VCaP (cell line): ENCODE results near the gene PIM1.

Source experiments
- H3K27ac ChIP-seq: fragments of 450-650 bp; 2 replicates; pipeline ENCODE4 v1.5.1; 2017
- TF ChIP-seq, protein P1 (sequence below): fragments of 450-650 bp; conservative IDR thresholded peaks from 2 replicates; pipeline ENCODE4 v1.5.1; 2017; ENCODE audit warnings: mild to moderate bottlenecking, moderate library complexity

The PIM1 gene

DNA sequence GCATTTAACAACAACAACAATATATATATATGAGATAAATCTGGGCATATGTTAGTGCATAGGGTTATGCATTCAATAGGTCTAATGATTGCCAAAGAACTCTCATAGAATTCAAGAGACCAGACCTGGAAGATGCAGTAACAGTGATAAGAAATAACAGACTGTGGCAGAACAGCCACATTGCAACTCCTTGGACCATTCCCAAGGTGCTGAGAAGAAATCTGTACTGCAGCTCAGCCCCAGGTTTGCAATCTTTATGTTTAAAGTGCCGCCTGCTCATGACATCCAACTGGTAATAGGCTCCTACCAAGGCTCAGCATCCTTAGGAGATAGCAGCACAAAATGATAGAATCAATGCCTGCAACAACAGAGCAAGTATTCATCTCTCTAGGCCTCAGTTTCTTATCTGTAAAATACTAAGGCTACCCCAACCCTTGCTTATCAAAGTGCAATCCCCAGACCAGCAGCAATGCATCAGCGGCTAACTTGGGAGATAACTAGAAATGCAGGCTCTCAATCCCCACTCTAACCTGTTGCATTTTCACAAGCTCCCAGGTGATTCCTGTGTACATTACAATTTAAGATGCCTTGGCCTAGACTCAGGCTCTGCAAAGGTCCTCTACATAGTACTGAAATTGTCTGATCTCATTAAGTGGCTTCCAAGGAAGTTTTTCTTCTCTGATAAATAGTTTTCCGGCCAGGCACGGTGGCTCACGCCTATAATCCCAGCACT is 30.6 kb upstream of the PIM1 start:
- TF ChIP-seq, protein P1, sequence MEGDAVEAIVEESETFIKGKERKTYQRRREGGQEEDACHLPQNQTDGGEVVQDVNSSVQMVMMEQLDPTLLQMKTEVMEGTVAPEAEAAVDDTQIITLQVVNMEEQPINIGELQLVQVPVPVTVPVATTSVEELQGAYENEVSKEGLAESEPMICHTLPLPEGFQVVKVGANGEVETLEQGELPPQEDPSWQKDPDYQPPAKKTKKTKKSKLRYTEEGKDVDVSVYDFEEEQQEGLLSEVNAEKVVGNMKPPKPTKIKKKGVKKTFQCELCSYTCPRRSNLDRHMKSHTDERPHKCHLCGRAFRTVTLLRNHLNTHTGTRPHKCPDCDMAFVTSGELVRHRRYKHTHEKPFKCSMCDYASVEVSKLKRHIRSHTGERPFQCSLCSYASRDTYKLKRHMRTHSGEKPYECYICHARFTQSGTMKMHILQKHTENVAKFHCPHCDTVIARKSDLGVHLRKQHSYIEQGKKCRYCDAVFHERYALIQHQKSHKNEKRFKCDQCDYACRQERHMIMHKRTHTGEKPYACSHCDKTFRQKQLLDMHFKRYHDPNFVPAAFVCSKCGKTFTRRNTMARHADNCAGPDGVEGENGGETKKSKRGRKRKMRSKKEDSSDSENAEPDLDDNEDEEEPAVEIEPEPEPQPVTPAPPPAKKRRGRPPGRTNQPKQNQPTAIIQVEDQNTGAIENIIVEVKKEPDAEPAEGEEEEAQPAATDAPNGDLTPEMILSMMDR = no peak

DNA sequence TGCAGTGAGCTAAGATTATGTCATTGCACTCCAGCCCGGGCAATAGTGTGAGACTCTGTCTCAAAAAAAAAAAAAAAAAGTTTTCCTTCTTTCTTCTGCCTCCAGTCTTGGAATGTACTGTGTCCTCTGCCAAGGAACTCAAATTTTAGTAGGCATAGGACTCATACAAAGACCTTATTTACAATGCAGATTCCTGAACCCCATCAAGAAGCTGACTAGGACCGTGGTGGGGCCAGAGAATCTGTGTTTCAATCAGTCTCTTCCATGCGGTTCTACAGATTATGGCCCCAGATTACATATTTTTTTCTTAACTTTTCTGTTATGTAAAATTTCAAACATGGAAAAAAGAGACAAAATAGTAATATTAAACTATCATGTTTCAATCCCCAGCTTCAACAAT is 29.8 kb upstream of the PIM1 start:
- TF ChIP-seq, protein P1 = no peak
- H3K27ac ChIP-seq = no peak overlapping the region

More for the DNA sequence above, 30.6 kb upstream of the PIM1 start:
- no peak overlapping the region for H3K27ac ChIP-seq

DNA sequence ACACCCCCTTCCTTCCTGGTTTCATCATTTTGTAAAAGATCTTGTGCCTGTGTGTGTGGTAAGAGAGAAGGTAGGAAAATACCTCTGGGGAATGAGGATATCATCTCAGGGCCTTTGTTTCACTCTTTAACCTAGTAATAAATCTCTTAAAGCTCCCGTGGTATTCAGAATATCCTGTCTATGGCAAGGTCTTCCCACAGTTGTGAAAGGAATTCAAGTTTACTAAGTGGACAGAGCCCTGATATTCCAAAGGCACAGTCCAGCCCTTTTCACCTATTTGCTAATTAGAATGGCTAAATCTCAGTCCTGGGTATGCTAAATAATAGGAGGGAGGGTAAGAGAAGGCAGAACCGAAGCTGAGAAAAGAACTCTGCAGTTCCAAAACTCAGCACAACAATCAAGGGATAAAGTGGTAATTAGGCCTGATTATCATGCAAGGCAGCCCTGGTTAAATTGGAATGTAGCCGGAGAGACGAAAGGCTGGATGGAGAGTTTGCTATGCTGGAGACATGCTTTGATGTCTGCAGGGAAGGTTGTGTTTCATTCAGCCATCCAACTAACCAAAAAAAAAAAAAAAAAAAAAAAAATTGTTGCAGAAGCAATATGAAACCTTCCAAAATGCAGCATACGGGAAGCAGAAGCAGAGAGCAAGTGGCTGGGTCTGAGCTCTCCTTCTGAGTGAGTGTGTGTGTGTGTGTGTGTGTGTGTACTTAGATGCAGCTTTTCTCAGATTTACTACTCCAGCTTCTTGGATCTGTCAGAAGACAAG is 28.5 kb upstream of the PIM1 start:
- TF ChIP-seq, protein P1 = no peak
- 0 out of 2 replicates have a peak overlapping the region, but pooled peaks have one; percentile 20 for H3K27ac ChIP-seq

DNA sequence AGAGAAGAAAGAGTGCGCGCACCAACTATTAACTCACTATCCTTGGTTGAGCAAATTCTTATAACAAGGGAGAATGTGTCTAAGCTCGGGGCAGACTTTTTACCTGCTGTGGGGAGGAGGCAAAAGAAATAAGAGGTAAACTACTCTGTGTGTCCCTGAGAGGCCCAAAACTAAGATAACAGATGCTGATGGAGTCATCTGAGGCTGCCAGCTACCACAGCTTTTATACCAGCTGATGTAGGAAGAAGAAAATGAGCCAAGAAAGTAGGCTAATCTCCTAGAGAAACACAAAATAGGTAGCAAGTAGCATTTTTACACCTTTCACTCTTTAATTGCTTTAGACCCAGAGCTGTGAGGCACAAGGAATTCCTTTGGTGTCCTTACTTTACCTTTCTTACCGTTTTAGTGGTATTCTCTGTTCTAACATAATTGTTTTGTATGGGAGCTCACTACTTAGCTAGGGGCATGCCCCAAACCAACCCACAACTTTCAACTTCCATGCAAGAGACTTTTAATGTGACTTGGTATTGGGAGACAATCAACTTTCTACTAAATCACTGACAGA is 27.8 kb upstream of the PIM1 start:
- H3K27ac ChIP-seq = 0 out of 2 replicates have a peak overlapping the region, but pooled peaks have one; percentile 20

DNA sequence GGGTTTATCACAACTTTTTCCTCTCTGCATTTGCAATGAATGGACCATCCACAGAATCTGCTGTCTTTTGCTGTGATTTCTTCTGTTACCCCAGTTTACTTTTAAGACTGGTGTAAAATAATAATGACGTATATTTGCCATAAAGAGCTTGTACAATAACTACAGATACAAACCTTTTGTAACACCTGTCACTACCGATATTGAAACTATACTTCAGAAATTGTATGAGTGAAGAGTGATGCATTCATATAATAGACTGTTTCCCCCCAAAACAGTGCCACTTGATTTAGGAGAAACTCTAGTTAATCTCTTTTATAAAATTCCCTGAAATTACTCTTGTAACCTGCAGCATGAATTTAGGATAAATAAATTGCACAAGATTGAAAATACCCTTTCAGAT is 26.4 kb upstream of the PIM1 start:
- TF ChIP-seq, protein P1 = no peak
- H3K27ac ChIP-seq = no peak overlapping the region

More for the DNA sequence above, 27.8 kb upstream of the PIM1 start:
- TF ChIP-seq, protein P1 = no peak

DNA sequence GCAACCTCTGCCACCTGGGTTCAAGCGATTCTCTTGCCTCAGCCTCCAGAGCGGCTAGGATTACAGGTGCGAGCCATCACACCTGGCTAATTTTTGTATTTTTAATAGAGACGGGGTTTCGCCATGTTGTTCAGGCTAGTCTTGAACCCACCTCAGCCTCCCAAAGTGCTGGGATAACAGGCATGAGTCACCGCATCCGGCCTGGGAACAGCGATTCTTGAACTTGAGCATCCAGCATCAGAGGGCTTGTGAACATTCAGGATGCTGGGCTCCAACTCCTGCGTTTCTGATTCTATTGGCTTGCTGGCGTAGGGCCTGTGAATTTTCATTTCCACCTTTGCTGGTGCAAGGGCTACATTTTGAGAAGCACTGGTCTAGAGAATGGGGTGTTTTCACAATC is 24.5 kb upstream of the PIM1 start:
- no peak overlapping the region for H3K27ac ChIP-seq
- TF ChIP-seq, protein P1 = no peak

DNA sequence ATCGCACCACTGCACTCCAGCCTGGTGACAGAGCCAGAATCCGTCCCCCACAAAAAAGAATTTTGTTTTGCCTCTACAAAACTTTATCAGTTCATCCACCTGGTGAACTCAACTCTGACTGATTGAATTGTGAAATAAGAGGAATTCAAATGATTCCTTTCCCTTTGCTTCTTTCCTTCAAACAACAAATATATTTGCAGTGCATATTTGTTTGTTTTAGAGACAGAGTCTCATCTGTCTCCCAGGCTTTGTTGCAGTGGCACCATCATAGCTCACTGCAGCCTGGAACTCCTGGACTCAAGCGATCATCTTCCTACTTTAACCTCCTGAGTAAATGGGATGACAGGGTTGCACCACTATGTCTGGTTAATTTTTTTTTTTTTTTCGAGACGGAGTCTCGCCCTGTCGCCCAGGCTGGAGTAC is 23.2 kb upstream of the PIM1 start:
- H3K27ac ChIP-seq = no peak overlapping the region
- TF ChIP-seq, protein P1 = no peak
